ENCODE measurements around the gene ASAH2.

Gene ASAH2

DNA sequence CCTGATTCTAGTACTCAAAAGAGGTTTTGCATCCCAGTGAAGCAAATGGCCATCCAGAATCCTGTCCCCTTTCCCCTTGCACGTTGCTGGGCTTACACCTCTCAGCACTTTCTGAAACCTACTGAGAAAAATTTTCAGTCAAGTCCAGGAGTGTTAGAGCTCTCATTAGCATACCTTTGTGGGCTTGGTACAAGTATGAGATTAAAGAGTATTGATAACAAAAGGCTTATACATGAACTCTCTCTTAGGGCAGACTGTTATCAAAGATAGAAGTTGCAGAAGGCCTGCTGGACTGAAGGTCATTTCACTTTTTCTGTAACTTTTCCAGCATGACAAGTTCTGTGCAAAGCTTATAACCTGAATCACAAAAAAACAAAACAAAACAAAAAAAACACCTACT is at the start of gene ASAH2:
Gene ASAH2 (minus strand): TSS at position 123 of the 400 bp plus-strand sequence. CDS start 2,906 bp downstream, outside the sequence.
- no peaks in the 10 kb centered on the region for H3K27me3 ChIP-seq (ENCODE audit: control insufficient read depth, insufficient read depth, low read length)
- H3K36me3 ChIP-seq (ENCODE audit: control insufficient read depth, low read depth, low read length), result no peaks in the 10 kb centered on the region
- no peak within 1 kb of the TSS for H3K4me3 ChIP-seq (ENCODE audit: low read length)
- no peak within 1 kb of the TSS for H3K27ac ChIP-seq (ENCODE audit: low read length)
- H3K4me1 ChIP-seq (ENCODE audit: control insufficient read depth, low read depth, low read length), result no peaks in the 10 kb centered on the region
- H3K9me3 ChIP-seq (ENCODE audit: control insufficient read depth, low read depth, low read length), result no peaks in the 10 kb centered on the region
- no peak within 1 kb of the TSS for H3K9ac ChIP-seq (ENCODE audit: low read length)

DNA sequence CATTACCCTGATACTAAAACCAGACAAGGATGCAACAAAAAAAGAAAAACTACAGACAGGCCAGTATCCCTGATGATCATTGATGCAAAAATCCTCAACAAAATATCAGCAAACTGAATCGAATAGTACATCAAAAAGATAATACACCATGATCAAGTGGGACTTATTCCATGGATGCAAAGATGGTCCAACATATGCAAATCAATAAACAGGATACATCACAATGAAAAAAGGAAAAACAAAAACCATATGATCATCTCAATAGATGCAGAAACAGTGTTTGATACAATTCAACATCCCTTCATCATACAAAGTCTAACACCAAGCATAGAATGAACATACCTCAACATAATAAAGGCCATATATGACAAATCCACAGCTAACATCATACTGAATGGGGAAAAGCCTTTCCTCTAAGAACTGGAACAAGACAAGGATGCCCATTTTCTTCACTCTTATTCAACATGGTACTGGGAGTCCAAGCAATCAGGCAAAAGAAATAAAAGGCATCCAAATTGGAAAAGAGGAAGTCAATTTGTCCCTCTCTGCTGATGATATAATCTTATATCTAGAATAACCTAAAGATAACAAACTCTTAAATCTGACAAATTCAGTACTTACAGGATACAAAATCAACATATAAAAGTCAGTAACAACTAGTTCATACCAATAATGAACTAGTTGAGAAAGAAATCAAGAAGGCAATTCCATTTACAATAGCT is 48.8 kb upstream of the ASAH2 start:
- Histone ChIP-seq H3K27me3 (ENCODE audit: control insufficient read depth, insufficient read depth, low read length) (no peaks in the 10 kb centered on the region), H3K4me1 (ENCODE audit: control insufficient read depth, low read depth, low read length) (no peaks in the 10 kb centered on the region), H3K4me3 (ENCODE audit: low read length) (no peak overlapping the region), H3K27ac (ENCODE audit: low read length) (no peak overlapping the region), H3K9ac (ENCODE audit: low read length) (no peak overlapping the region), H3K36me3 (ENCODE audit: control insufficient read depth, low read depth, low read length) (no peaks in the 10 kb centered on the region), H3K9me3 (ENCODE audit: control insufficient read depth, low read depth, low read length) (no peaks in the 10 kb centered on the region)

DNA sequence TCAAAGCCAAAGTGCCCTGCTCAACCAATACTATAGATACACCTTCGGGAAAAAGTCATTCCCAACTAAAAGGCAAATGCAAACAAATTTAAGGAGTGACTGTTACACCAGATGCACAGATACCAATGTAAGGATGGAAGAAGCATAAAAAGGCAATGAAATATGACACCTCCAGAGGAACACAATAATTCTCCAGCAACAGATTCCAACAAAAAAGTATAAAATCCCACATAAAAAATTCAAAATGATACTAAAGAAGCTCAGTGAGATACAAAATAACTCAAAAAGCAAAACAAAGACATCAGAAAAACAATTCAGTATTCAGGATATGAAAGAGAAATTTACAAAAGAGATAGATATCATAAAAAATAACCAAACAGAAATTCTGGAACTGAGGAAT is 44.1 kb upstream of the ASAH2 start:
- no peak overlapping the region for H3K4me3 ChIP-seq (ENCODE audit: low read length)
- H3K4me1 ChIP-seq (ENCODE audit: control insufficient read depth, low read depth, low read length), result no peaks in the 10 kb centered on the region
- H3K9ac ChIP-seq (ENCODE audit: low read length), result no peak overlapping the region
- H3K27ac ChIP-seq (ENCODE audit: low read length), result no peak overlapping the region
- no peaks in the 10 kb centered on the region for H3K36me3 ChIP-seq (ENCODE audit: control insufficient read depth, low read depth, low read length)
- H3K27me3 ChIP-seq (ENCODE audit: control insufficient read depth, insufficient read depth, low read length), result no peaks in the 10 kb centered on the region
- no peaks in the 10 kb centered on the region for H3K9me3 ChIP-seq (ENCODE audit: control insufficient read depth, low read depth, low read length)

DNA sequence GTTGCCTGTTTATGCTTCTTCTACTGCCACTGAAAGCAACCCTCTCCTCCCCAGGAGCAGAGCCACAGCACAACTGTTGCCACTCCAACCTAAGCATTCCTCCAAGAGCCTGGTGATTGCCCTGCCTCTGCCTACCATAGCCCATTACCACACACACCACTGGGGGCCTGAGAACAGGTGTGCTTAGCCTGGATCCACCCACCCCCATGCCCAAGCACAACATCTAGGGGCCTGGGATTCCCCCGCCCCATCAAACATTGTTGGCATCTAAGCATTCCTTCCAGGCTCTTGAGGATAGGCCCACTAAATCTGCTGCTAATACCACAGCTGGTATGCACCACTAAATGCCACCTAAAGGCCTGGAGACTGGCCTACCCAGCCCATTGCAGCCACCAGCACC is 43.3 kb upstream of the ASAH2 start:
- Histone ChIP-seq H3K4me1 (ENCODE audit: control insufficient read depth, low read depth, low read length) (no peaks in the 10 kb centered on the region), H3K9ac (ENCODE audit: low read length) (no peak overlapping the region)

DNA sequence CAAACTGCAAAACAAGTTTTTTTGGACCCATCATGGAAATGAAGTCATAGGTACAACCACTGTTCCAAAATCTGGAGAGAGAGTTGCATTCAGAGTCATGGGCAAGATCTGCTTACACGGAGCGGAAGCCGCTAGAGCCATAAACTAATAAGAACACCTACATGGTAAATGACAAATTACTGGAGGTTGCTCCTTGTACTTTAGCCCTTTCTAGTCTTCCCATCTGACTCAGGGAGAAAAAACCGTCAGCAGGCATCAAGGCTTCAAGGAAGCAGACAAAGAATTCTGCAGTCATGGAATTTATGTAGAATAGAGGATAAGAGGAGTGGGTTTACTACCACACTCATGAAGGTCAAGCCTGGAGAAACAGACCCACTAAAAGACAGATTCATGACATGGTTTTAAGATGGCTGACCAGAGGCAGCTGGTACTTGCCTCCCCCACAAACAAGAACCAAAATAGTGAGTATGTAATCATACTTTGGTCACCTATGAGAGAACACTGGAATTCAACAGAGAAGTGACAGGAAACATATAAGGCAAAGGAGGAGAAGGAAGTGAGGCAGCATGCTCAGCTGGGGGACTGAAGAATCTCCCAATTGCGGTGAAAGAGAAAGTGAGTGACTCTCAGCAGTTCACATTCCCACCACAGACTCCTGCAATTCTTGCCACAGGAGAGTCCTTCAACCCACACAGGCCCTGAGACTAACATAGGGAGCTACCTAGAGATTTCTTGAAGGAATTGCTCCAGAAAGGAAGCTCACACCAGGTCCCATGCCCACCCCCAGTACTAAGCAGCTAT is 42.4 kb upstream of the ASAH2 start:
- Histone ChIP-seq H3K4me1 (ENCODE audit: control insufficient read depth, low read depth, low read length) (no peaks in the 10 kb centered on the region), H3K4me3 (ENCODE audit: low read length) (no peak overlapping the region), H3K27ac (ENCODE audit: low read length) (no peak overlapping the region), H3K27me3 (ENCODE audit: control insufficient read depth, insufficient read depth, low read length) (no peaks in the 10 kb centered on the region), H3K9ac (ENCODE audit: low read length) (no peak overlapping the region), H3K9me3 (ENCODE audit: control insufficient read depth, low read depth, low read length) (no peaks in the 10 kb centered on the region), H3K36me3 (ENCODE audit: control insufficient read depth, low read depth, low read length) (no peaks in the 10 kb centered on the region)

More for the DNA sequence above, 43.3 kb upstream of the ASAH2 start:
- Histone ChIP-seq H3K4me3 (ENCODE audit: low read length) (no peak overlapping the region), H3K36me3 (ENCODE audit: control insufficient read depth, low read depth, low read length) (no peaks in the 10 kb centered on the region), H3K27me3 (ENCODE audit: control insufficient read depth, insufficient read depth, low read length) (no peaks in the 10 kb centered on the region), H3K27ac (ENCODE audit: low read length) (no peak overlapping the region), H3K9me3 (ENCODE audit: control insufficient read depth, low read depth, low read length) (no peaks in the 10 kb centered on the region)

DNA sequence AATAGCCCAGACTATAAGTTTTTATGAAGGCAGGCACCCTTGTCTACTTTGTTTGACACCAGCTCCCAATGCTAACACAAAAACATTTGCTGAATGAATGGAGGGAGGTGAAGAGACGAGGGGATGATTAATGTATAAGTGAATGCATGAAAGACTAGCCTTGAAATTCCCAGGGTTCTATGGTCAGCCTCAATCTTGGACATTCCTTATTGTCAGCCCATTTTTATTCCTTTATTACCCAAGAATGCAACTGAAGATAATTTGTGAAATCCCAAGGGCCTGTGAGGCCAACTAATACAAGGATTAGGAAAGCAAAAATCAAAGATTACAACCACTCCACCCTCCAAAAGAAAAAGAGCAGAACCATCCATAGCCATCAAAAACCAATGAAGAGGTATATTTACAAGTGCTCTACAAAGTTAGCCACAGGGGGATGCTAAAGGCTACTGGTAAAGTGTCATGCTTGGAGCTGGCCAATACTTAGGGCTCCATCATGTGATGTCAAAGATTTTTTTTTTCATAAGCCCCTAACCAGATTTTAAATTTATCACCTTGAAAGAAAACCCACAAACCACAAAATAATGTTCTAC is 40.0 kb upstream of the ASAH2 start:
- no peaks in the 10 kb centered on the region for H3K4me1 ChIP-seq (ENCODE audit: control insufficient read depth, low read depth, low read length)
- H3K27me3 ChIP-seq (ENCODE audit: control insufficient read depth, insufficient read depth, low read length), result no peaks in the 10 kb centered on the region
- H3K4me3 ChIP-seq (ENCODE audit: low read length), result no peak overlapping the region

DNA sequence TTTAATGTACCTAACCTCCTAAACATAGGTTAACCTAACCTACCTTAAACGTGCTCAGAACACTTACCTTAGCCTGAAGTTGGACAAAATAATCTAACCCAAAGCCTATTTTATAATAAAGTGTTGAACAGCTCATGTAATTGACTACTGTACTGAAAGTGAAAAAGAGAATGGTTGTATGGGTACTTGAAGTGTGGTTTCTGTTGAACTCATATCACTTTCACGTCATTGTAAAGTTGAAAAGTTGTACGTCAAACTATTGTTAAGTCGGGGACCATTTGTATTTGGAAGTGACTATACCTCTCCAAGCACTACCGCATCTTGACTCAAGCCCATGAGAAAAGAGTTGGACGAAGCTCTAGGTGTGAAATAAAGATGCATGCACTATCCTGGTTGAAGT is 37.9 kb upstream of the ASAH2 start:
- H3K4me1 ChIP-seq (ENCODE audit: control insufficient read depth, low read depth, low read length), result no peaks in the 10 kb centered on the region
- no peaks in the 10 kb centered on the region for H3K27me3 ChIP-seq (ENCODE audit: control insufficient read depth, insufficient read depth, low read length)
- H3K9ac ChIP-seq (ENCODE audit: low read length), result no peak overlapping the region
- H3K9me3 ChIP-seq (ENCODE audit: control insufficient read depth, low read depth, low read length), result no peaks in the 10 kb centered on the region
- no peak overlapping the region for H3K4me3 ChIP-seq (ENCODE audit: low read length)
- H3K36me3 ChIP-seq (ENCODE audit: control insufficient read depth, low read depth, low read length), result no peaks in the 10 kb centered on the region
- no peak overlapping the region for H3K27ac ChIP-seq (ENCODE audit: low read length)

More for the DNA sequence above, 40.0 kb upstream of the ASAH2 start:
- H3K27ac ChIP-seq (ENCODE audit: low read length), result no peak overlapping the region
- H3K9ac ChIP-seq (ENCODE audit: low read length), result no peak overlapping the region
- H3K9me3 ChIP-seq (ENCODE audit: control insufficient read depth, low read depth, low read length), result no peaks in the 10 kb centered on the region
- H3K36me3 ChIP-seq (ENCODE audit: control insufficient read depth, low read depth, low read length), result no peaks in the 10 kb centered on the region

DNA sequence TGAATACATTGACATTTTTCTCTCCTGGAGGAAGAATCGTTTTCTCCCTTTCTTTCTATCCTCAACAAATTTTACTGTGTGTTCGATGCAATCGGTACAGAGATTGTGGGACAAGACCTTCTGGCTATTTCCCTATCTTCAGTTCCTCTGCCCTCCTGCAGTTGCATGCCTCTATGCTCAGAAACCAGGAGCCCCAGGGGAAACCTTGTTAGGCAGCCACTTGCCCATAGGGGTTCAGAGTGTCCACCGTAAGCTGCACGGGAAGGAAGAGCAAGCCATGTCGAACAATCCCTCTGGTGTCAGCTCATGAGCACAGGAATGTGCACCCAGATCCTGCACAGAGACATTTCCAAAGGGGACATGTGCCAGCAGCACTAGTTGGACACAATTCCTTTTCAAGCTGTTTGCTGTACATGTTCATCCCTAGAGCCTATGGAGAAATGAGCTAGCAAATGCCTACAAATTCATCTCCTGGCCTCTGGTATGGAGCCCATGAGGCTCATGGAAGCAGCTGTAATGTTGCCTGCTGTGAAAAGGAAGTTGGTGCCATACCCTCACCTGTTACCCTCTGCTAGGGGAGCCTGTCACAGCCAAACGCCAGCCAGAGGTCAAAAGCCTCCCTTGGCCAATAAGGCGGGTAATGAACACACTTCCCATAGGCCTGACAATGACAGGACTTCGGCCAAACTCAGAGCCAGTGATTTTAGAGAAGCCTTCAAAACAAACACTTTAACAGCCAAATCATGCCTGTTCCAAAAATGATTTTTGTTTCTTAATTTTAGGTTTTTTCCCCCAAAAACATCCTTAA is 35.9 kb upstream of the ASAH2 start:
- no peak overlapping the region for H3K4me3 ChIP-seq (ENCODE audit: low read length)
- H3K36me3 ChIP-seq (ENCODE audit: control insufficient read depth, low read depth, low read length), result no peaks in the 10 kb centered on the region
- no peaks in the 10 kb centered on the region for H3K4me1 ChIP-seq (ENCODE audit: control insufficient read depth, low read depth, low read length)
- no peak overlapping the region for H3K9ac ChIP-seq (ENCODE audit: low read length)
- no peak overlapping the region for H3K27ac ChIP-seq (ENCODE audit: low read length)
- H3K9me3 ChIP-seq (ENCODE audit: control insufficient read depth, low read depth, low read length), result no peaks in the 10 kb centered on the region
- no peaks in the 10 kb centered on the region for H3K27me3 ChIP-seq (ENCODE audit: control insufficient read depth, insufficient read depth, low read length)

DNA sequence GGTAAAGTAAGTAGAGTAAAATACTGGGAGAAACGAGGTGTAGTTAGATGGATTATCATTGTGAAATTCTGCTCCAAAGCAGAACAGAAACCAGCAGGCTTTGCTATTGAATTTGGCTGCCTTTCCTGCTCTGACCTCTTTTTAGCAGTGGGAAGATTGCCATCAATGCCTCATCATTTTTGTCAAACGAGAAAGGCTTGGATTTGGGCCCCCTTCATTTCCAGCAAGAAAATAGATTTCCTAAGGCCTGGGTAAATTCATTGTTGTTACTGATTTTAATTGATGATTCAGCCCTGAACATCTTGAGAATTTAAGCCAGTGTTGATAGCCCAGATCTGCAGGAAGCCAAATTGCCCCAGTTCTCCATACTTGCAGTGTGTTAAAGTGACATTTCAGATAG is 35.2 kb upstream of the ASAH2 start:
- Histone ChIP-seq H3K27me3 (ENCODE audit: control insufficient read depth, insufficient read depth, low read length) (no peaks in the 10 kb centered on the region), H3K4me3 (ENCODE audit: low read length) (no peak overlapping the region), H3K4me1 (ENCODE audit: control insufficient read depth, low read depth, low read length) (no peaks in the 10 kb centered on the region), H3K27ac (ENCODE audit: low read length) (no peak overlapping the region), H3K36me3 (ENCODE audit: control insufficient read depth, low read depth, low read length) (no peaks in the 10 kb centered on the region), H3K9me3 (ENCODE audit: control insufficient read depth, low read depth, low read length) (no peaks in the 10 kb centered on the region), H3K9ac (ENCODE audit: low read length) (no peak overlapping the region)

DNA sequence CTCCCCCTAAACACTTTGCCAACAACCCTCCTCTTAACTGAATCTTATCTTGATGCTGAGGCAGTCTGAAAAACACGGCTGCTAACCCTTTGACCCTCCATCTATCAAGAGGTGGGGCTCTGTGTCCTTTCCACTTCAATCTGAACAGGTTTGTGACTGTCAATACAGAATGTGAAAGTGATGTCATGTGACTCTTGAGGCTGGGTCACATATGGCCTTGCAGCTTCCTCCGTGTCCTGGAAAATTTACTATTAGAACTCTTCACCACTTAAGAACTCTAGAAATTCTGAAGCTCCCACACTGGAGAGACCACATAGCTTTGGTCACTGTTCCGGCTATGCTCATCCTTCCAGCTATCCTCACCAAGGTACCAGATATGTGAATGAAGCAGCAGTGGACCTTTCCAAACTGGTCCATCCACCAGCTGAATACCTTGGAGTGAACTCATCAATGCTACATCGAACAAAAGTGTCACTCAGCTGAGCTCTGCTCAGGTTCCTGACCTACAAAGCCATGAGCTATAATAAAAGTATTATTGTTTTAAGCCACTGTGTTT is 30.7 kb upstream of the ASAH2 start:
- Histone ChIP-seq H3K27ac (ENCODE audit: low read length) (no peak overlapping the region), H3K9me3 (ENCODE audit: control insufficient read depth, low read depth, low read length) (no peaks in the 10 kb centered on the region), H3K9ac (ENCODE audit: low read length) (no peak overlapping the region), H3K27me3 (ENCODE audit: control insufficient read depth, insufficient read depth, low read length) (no peaks in the 10 kb centered on the region), H3K4me3 (ENCODE audit: low read length) (no peak overlapping the region), H3K4me1 (ENCODE audit: control insufficient read depth, low read depth, low read length) (no peaks in the 10 kb centered on the region), H3K36me3 (ENCODE audit: control insufficient read depth, low read depth, low read length) (no peaks in the 10 kb centered on the region)

All from iPS-18a (cell line).